NCI-H2171 treated with DMSO at 0.1 percent for 48 hours (cell line): ENCODE results near the gene COL23A1.
"Not testable (repeated sequence)": the region's sequence is repeated elsewhere in the genome, so short reads cannot be mapped to it uniquely, and the experiment has no call there.

Experiments
- DNase-seq: peaks from one replicate; lab custom pipeline; 2025; lab: John Stamatoyannopoulos, UW

The COL23A1 gene

DNA sequence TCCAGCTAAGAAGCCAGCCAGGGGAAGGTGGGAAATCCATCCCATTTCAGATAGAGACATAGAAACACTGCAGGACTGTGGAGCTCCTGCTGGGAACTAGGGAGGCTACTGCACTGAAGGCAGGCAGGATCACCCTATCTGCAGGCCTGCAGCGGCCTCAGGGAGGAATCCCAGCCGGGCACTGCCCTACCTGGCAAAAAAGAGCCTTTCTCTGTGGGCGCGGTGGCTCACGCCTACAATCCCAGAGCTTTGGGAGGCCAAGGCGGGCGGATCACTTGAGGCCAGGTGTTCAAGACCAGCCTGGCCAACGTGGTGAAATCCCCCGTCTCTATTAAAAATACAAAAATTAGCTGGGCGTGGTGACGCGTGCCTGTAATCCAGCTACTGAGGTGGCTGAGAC, 286.2 kb downstream of the COL23A1 start:
- no peak for DNase-seq

GRCh38 chr5:178302321-178302720, 287.9 kb downstream of the COL23A1 start:
- DNase-seq: not testable (repeated sequence)

GRCh38 chr5:178301641-178302040, 288.6 kb downstream of the COL23A1 start:
- DNase-seq: no peak

DNA sequence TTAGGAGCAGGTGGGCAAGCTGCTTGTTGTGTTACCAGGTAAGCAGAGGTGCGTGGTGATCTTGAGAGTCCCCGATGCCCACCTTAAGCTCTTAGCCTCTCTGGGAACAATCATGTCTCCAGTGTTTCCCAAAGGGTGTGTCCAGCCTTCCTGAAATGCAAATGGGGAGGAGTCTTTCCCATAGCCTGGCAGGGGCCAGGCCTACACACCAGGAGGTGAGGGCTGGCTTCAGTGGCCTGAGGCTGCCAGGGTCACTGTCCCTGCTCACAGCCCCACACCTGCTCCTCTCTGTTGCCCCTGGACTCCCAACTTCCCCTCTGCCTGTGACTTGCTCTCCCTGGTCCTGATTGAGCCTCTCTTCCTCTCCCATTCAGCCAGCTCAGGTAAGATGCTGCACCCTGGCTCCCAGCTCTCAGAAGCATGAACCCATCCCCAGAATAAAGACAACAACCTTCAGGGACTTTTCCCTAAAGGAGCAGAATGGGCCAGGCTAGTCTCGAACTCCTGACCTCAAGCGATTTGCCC, 291.8 kb downstream of the COL23A1 start:
- no peak for DNase-seq

- no peak for DNase-seq
These were observed 292.4 kb downstream of the COL23A1 start for GRCh38 chr5:178297751-178298150.

DNA sequence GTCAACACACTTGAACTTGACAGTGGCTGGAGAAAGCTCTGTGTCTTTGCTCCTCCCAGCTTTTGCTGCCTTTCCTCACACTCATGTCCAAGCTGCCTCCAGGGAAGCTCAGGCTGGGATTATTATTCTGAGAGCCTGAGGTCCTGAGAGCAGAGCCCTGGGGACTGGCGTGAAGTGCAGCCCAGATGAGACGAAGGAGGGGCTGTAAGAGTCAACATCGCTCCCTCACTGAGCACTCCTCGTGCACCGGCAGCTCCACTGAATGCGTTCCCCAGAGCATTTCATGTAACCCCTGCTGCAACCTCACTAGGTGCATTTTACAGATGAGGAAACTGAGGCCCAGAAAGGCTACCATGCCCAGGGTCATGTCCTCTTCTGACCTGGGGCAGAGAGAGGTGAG, 294.1 kb downstream of the COL23A1 start:
- DNase-seq: no peak

GRCh38 chr5:178295589-178295988, 294.6 kb downstream of the COL23A1 start:
- DNase-seq: no peak

DNA sequence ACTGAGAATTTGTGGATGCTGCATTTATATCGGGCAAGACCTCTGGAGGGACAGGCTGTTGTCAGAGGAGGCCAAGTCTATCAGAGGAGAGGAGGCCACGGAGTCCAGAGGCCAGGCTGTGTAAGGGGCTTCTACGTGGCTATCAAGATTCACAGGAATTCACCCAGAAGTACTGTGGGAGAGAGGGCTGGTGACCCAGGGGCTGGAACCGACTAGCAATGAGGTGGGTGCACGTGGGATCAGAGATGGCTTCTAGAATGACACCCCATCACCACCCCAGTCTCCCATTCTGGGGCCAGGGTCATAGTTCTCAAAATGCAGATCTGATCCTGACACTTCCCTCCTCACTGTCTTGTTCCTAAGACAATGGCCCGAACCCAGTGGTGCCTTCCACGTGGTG, 296.4 kb downstream of the COL23A1 start:
- no peak for DNase-seq

GRCh38 chr5:178293400-178293799, 296.8 kb downstream of the COL23A1 start:
- no peak for DNase-seq

- DNase-seq: no peak
These were observed 297.4 kb downstream of the COL23A1 start for GRCh38 chr5:178292826-178293205.

DNA sequence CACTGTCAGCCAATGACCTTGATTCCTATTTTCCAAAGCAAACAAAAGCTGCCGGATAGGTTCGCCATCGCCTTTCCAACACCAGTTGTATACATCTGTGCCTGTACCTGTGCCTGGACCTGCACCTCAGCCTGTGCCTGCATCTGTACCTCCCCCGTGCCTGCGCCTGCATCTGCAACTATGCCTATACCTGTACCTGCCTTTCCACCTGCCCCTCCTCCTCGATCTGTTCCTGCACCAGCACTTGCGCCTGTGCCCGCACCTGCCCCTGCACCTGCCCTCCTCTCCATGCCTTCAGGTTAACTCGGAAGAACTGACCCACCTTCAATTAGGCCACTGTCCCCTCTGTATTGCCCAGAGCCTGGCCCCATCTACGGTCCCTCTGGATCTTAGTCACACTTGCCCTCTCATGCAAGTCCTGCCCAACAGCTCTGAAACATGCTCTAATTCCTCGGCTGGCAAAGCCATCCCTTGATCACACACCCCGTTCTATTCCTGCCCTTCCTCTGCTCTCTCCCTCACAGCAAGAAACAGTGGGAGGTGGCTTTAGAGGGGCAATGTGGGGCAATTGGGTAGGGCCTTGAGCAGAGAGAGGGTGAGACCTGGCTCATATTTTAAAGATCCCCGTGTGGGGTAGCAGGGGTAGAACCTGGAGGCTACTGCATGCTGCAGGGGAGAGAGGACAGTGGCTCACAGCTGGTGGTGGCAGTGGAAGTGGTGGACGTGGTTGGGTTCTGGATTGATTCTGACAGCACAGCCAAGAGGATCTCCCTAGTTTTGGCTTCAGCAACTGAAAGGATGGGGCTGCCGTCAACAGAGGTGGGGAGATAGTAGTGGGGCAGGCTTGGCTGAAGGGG, 298.0 kb downstream of the COL23A1 start:
- DNase-seq: no peak

DNA sequence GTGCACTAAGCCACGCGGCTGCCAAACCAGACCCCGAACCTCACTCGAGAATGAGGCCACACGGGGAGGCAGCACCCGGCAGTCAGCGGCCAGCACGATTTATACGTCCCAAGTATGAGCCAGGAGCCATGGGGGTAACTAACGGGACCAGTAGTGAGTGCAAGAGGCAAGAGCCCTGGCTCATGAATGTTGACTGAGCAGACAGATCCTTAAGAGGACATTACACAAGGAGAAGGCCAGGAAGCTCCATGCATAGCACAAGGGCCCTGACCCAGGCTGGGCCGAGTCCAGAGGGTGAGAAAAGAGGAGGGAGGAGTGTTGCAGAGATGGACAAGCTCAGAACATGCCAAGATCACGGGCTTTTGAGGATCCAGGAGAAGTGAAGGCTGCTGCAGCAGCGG, 299.0 kb downstream of the COL23A1 start:
- no peak for DNase-seq

DNA sequence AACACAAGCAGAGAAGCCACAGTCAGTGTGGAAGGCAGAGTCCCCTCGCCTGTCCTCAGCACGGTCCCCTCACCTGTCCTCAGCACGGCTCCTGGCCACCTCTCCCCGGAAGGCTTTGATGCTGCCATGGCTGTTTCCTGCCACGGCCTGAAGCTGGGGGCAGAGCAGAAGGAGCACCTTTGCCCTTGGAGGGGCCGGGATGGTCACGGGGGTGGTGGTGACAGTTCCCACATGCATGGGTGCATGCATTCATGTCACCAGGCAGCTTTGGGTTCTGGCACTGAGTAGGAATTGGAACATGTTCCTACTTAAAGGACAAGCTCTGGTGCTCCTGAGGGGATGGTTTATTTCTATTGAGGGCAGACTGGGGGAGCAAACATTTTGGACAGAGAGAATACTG, 299.8 kb downstream of the COL23A1 start:
- DNase-seq: no peak

GRCh38 chr5:178289438-178289837, 300.8 kb downstream of the COL23A1 start:
- no peak for DNase-seq

DNA sequence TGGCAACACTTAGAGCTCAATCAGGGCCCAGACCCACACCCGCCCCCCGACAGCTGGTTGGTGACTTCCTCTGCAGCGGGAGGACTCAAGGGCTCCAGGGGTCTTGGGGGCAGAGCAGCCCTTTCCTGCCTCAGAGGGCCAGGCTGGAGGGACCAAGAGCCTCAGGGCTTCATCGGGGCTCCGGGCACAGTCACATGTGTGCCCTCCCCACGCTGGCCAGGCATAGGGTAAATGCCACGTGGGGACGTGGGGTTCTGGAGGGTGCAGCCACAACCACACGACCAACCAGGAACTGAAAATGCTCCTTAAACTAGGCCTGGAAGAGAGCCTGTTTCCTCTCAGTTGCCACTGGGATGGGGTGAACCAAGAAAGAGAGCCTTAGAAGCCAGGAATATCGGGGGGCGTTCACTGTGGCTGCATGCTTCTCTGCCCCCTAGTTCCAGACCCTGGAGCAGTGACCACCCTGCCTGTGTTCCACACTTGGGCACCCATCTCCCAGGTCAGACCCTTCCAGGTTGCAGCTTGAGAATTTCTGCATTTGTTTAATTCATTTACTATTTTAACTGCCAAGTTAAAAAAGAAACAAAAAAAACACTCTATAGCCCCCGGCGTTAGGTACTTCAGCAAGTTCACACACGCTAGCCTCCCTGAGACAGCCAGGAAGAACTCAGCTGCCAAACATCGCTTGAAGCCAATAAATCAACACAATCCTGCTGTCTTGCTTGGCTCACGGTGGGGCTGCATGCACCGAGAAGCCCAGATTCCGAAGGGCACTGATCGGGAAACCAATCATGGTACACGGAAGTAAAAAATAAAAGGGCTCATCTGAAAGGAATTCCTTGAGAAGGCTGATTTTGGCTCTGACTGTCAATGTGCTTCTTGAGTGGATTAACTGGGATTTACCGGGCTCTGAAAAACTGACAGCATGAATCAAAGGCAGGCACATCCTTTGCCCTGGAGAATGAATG, 301.5 kb downstream of the COL23A1 start:
- DNase-seq: peak; percentile 62

- no peak for DNase-seq
These were observed 302.4 kb downstream of the COL23A1 start for GRCh38 chr5:178287791-178288105.

- no peak for DNase-seq
These were observed 303.0 kb downstream of the COL23A1 start for GRCh38 chr5:178287091-178287790.

GRCh38 chr5:178286226-178287090, 303.7 kb downstream of the COL23A1 start:
- DNase-seq: no peak

- no peak for DNase-seq
These were observed 304.6 kb downstream of the COL23A1 start for GRCh38 chr5:178285399-178286225.

DNA sequence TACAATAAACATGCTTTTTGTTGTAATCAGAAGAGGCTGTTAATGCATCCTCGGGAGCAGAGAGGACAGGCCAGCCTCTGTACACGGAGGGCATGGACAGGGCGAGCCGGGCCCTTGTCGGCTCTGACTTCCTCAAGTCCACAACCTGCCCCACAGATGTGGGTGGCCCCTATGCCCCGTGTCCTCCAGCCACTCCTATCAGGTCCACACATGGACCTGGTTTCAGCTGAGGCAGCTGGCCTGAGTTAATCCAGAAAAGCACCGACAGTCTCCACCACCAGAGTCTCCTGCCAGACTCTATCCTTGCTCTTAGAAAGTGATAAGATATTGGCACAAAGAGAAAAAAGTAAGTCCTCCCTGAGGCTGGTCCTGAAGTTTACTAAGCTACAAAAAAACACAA, 305.2 kb downstream of the COL23A1 start:
- no peak for DNase-seq
